Common myeloid progenitor, CD34-positive (primary cell): ENCODE results near the gene GH2.

Experiments
- CTCF ChIA-PET: fragments of 350-600 bp; sonication (Branson Sonifier 250); formaldehyde crosslinking; loops from one replicate; lab custom pipeline; 2021; ENCODE audit warnings: antibody characterized with exemption; lab: Charles Lee
- POLR2A ChIA-PET: fragments of 350-600 bp; sonication (Branson Sonifier 250); formaldehyde crosslinking; loops from one replicate; lab custom pipeline; 2021; ENCODE audit warnings: antibody characterized with exemption; lab: Charles Lee
- DNase-seq, 3 donors: peaks; one replicate each; pipeline versions ENCODE4 v3.0.0 to v3.0.0-alpha.2; 2013
- H3K27ac ChIP-seq, 2 experiments: 1 replicate in 1 of 2; 2 replicates in 1 of 2; pipeline ENCODE4 v1.7.0; 2013; ENCODE audit warnings: inconsistent platforms in 2 of 2, low read length in 2 of 2, mild to moderate bottlenecking in 2 of 2, low read depth in 1 of 2, moderate library complexity in 1 of 2; ENCODE audit not compliant: severe bottlenecking in 2 of 2, insufficient read depth in 1 of 2, poor library complexity in 1 of 2
- H3K27me3 ChIP-seq, 5 experiments: replicated peaks in 2 of 5; 1 replicate in 3 of 5; 2 replicates in 2 of 5; pipeline versions ENCODE4 v1.6.1 to v1.7.0; 2013; ENCODE audit warnings: low read length in 4 of 5, mild to moderate bottlenecking in 2 of 5, moderate library complexity in 2 of 5, inconsistent platforms in 1 of 5; ENCODE audit not compliant: insufficient read depth in 5 of 5, control insufficient read depth in 4 of 5
- H3K36me3 ChIP-seq, 4 experiments: 1 replicate in 2 of 4; 2 replicates in 2 of 4; pipeline versions ENCODE4 v1.6.1 to v1.7.0; 2013; ENCODE audit warnings: low read length in 3 of 4, control low read depth in 1 of 4, mild to moderate bottlenecking in 1 of 4; ENCODE audit not compliant: control insufficient read depth in 4 of 4, insufficient read depth in 4 of 4
- H3K4me1 ChIP-seq, 4 experiments: 1 replicate in 3 of 4; 2 replicates in 1 of 4; pipeline versions ENCODE4 v1.6.1 to v1.7.1; 2013; ENCODE audit warnings: low read length in 3 of 4, mild to moderate bottlenecking in 3 of 4, control low read depth in 1 of 4, inconsistent platforms in 1 of 4, moderate library complexity in 1 of 4; ENCODE audit not compliant: control insufficient read depth in 4 of 4, insufficient read depth in 4 of 4; ENCODE audit errors: control extremely low read depth in 1 of 4
- H3K4me3 ChIP-seq, 7 experiments: 1 replicate in 4 of 7; 2 replicates in 3 of 7; pipeline versions ENCODE4 v1.5.1 to v1.7.0; 2013; ENCODE audit warnings: mild to moderate bottlenecking in 7 of 7, low read length in 6 of 7, moderate library complexity in 6 of 7, inconsistent platforms in 2 of 7, low read depth in 2 of 7, control low read depth in 1 of 7; ENCODE audit not compliant: insufficient read depth in 4 of 7, control insufficient read depth in 1 of 7; ENCODE audit errors: extremely low read depth in 1 of 7
- H3K9me3 ChIP-seq, 5 experiments: 1 replicate in 4 of 5; 2 replicates in 1 of 5; pipeline versions ENCODE4 v1.6.1 to v1.7.1; 2013; ENCODE audit warnings: low read length in 4 of 5, mild to moderate bottlenecking in 2 of 5, inconsistent platforms in 1 of 5, low read depth in 1 of 5, moderate library complexity in 1 of 5; ENCODE audit not compliant: control insufficient read depth in 4 of 5, insufficient read depth in 2 of 5; ENCODE audit errors: control extremely low read depth in 1 of 5
- WGBS: methylation state at CpG from one replicate; pipeline ENCODE4 v1.1.5; 2013; ENCODE audit not compliant: insufficient coverage; 5-methylcytosine and 5-hydroxymethylcytosine counted together

The GH2 gene

GRCh38 chr17:63837962-63838600 is 43.7 kb downstream of the GH2 start:
- no peak for DNase-seq

GRCh38 chr17:63837480-63837879 is 44.3 kb downstream of the GH2 start:
- no peak overlapping the region for H3K4me3 ChIP-seq
- ChIA-PET POLR2A (no interaction called here), CTCF (interaction anchor here (0.6 to 6.1 kb wide), 3 partner anchors 7 to 249 kb away, joined by 3 to 51 read pairs (median 6); partner anchors contain the start of gene FTSJ3)
- no peaks in the 10 kb centered on the region for H3K9me3 ChIP-seq
- H3K27me3 ChIP-seq = no peaks in the 10 kb centered on the region
- 91% methylated on average over 11 of the region's 12 CpGs for WGBS
- peaks cover 0 to 53% (median 37%) of the 10 kb centered on the region in 4 experiments for H3K36me3 ChIP-seq
- DNase-seq = no peak
- H3K4me1 ChIP-seq = peaks cover 9 to 51% (median 45%) of the 10 kb centered on the region in 4 experiments
- H3K27ac ChIP-seq = no peak overlapping the region

More at GRCh38 chr17:63837962-63838600, 43.7 kb downstream of the GH2 start:
- no peaks in the 10 kb centered on the region for H3K27me3 ChIP-seq
- WGBS = 80% methylated on average over 2 of the region's 5 CpGs
- H3K36me3 ChIP-seq = peaks cover 0 to 47% (median 33%) of the 10 kb centered on the region in 4 experiments
- H3K4me1 ChIP-seq = peaks cover 9 to 51% (median 45%) of the 10 kb centered on the region in 4 experiments
- H3K27ac ChIP-seq = no peak overlapping the region
- ChIA-PET CTCF (interaction anchor here (0.5 to 6.1 kb wide), 7 partner anchors 8 to 87 kb away, joined by 3 to 51 read pairs (median 3); partner anchors contain the start of gene FTSJ3), POLR2A (interaction anchor here (0.5 kb wide), 1 partner anchor 34 kb away, joined by 3 read pairs; no protein-coding TSS in a partner anchor)
- H3K9me3 ChIP-seq = no peaks in the 10 kb centered on the region
- no peak overlapping the region for H3K4me3 ChIP-seq

GRCh38 chr17:63836811-63837210 is 44.9 kb downstream of the GH2 start:
- DNase-seq = no peak
- 98% methylated on average over 7 of the region's 7 CpGs for WGBS
- no peaks in the 10 kb centered on the region for H3K9me3 ChIP-seq
- ChIA-PET CTCF (interaction anchor here (0.6 to 6.1 kb wide), 4 partner anchors 6 to 250 kb away, joined by 3 to 51 read pairs (median 5); partner anchors contain the start of gene FTSJ3), POLR2A (no interaction called here)
- H3K27ac ChIP-seq = no peak overlapping the region
- H3K4me3 ChIP-seq = no peak overlapping the region
- peaks cover 0 to 60% (median 42%) of the 10 kb centered on the region in 4 experiments for H3K36me3 ChIP-seq
- H3K4me1 ChIP-seq = peaks cover 9 to 54% (median 45%) of the 10 kb centered on the region in 4 experiments
- H3K27me3 ChIP-seq = no peaks in the 10 kb centered on the region

DNA sequence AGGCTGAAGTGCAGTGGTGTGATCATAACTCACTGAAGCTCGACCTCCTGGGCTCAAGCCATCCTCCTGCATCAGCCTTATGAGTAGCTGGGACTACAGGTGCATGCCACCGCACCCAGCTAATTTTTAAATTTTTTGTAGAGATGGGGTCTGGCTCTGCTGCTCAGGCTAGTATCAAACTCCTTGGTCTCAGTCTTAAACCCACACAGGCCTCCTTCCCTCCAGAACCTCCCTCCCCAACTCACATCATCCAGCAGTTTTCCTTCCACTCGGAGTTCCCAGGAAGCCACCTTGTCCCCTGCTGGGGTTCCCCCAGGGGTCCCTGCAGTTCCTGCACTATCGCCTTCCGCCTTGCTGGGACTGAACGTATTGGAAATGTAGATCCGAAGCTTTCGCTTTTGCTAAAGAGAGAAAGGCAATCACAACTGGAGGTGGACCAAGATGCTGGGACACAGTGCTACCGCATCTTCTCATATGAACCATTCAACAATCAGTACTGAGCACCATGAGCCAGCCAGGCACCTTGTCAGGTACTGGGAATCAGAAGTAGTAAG is 46.5 kb downstream of the GH2 start:
- no peak overlapping the region for H3K4me3 ChIP-seq
- no peaks in the 10 kb centered on the region for H3K9me3 ChIP-seq
- POLR2A ChIA-PET = interaction anchor here (0.6 kb wide), 1 partner anchor 8 kb away, joined by 3 read pairs; no protein-coding TSS in a partner anchor
- H3K4me1 ChIP-seq = peaks cover 3 to 49% (median 40%) of the 10 kb centered on the region in 4 experiments
- H3K27ac ChIP-seq = no peak overlapping the region
- CTCF ChIA-PET = interaction anchor here (0.7 to 3.1 kb wide), 13 partner anchors 10 to 71 kb away, joined by 3 to 27 read pairs (median 4); no protein-coding TSS in a partner anchor
- H3K36me3 ChIP-seq = peaks cover under 1 to 75% (median 53%) of the 10 kb centered on the region in 4 experiments
- H3K27me3 ChIP-seq = no peaks in the 10 kb centered on the region
- no peak for DNase-seq
- WGBS = 83% methylated on average over 8 of the region's 9 CpGs

- ChIA-PET POLR2A (no interaction called here), CTCF (interaction anchor here (0.7 to 3.1 kb wide), 16 partner anchors 10 to 138 kb away, joined by 3 to 27 read pairs (median 4); no protein-coding TSS in a partner anchor)
Measured at GRCh38 chr17:63834431-63835166, 47.1 kb downstream of the GH2 start.

GRCh38 chr17:63833741-63834373 is 47.9 kb downstream of the GH2 start:
- DNase-seq = no peak
- no peak overlapping the region for H3K27ac ChIP-seq
- no peak overlapping the region for H3K4me3 ChIP-seq
- no peaks in the 10 kb centered on the region for H3K27me3 ChIP-seq
- ChIA-PET CTCF (interaction anchor here (0.7 to 3.1 kb wide), 16 partner anchors 10 to 138 kb away, joined by 3 to 27 read pairs (median 4); no protein-coding TSS in a partner anchor), POLR2A (no interaction called here)
- H3K4me1 ChIP-seq = peaks cover 0 to 39% (median 29%) of the 10 kb centered on the region in 4 experiments
- peaks cover 2 to 89% (median 65%) of the 10 kb centered on the region in 4 experiments for H3K36me3 ChIP-seq
- 96% methylated on average over 15 of the region's 15 CpGs for WGBS
- H3K9me3 ChIP-seq = no peaks in the 10 kb centered on the region

More at GRCh38 chr17:63834431-63835166, 47.1 kb downstream of the GH2 start:
- Histone ChIP-seq H3K27ac (no peak overlapping the region), H3K27me3 (no peaks in the 10 kb centered on the region), H3K36me3 (peaks cover 2 to 82% (median 59%) of the 10 kb centered on the region in 4 experiments), H3K4me3 (no peak overlapping the region), H3K9me3 (no peaks in the 10 kb centered on the region), H3K4me1 (peaks cover 0 to 43% (median 35%) of the 10 kb centered on the region in 4 experiments)
- peak; percentile 92 to 95 (median 93) for DNase-seq
- WGBS = 31% methylated on average over 11 of the region's 13 CpGs
